GM21526 (cell line): Measurements from ENCODE around the gene CEBPA.

Source experiments
- ATAC-seq: cut with Tn5 transposase; IDR thresholded peaks from one replicate; pipeline ENCODE4 v1.9.1; 2021; ENCODE audit warnings: moderate library complexity; ENCODE audit not compliant: unreplicated experiment, low FRiP score

Gene CEBPA

GRCh38 chr19:33257828-33258227 lies 44.5 kb downstream of the CEBPA start:
- no peak for ATAC-seq

GRCh38 chr19:33256261-33256660 lies 46.1 kb downstream of the CEBPA start:
- no peak for ATAC-seq

GRCh38 chr19:33255781-33256180 lies 46.6 kb downstream of the CEBPA start:
- no peak for ATAC-seq

GRCh38 chr19:33254245-33254824 lies 48.0 kb downstream of the CEBPA start:
- ATAC-seq: no peak

GRCh38 chr19:33252971-33253370 lies 49.4 kb downstream of the CEBPA start:
- ATAC-seq: no peak

GRCh38 chr19:33252418-33252962 lies 49.8 kb downstream of the CEBPA start:
- no peak for ATAC-seq

GRCh38 chr19:33251526-33252090 lies 50.7 kb downstream of the CEBPA start:
- ATAC-seq: no peak

- ATAC-seq: no peak
Observed at GRCh38 chr19:33251076-33251475, 51.3 kb downstream of the CEBPA start.

- ATAC-seq: no peak
Observed at GRCh38 chr19:33250500-33250899, 51.8 kb downstream of the CEBPA start.
